Stimulated activated CD4-positive, alpha-beta T cell treated with anti-CD3 and anti-CD28 coated beads, Interleukin-1b, Interleukin-23, amount 100 ng/mL, for 1 hour (primary cell): ENCODE results near the gene RGS8.

Experiments
- DNase-seq, 2 donors: peaks; one replicate each; pipeline ENCODE4 v3.0.0-alpha.2; 2020; ENCODE audit warnings: low read depth in 2 of 2

RGS8 gene

DNA sequence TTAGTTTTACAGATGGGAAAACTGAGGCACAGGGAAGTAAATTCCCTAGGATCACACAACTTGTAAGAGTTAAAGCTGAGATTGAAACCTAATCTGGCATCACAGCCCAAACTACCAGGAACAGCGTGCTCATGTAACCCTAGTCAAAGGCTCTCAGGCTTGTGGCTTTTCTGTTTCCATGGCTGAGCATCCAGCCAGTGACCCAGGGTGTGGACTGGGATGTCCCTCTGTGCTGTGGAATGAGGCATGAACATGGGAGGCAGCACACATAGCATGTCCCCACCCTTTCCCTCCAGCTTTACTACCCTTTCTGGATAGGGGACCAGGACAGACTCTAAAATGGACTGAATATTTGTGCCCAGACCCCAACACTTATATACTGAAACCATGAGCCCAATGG lies 45.1 kb downstream of the RGS8 start:
- DNase-seq = no peak

DNA sequence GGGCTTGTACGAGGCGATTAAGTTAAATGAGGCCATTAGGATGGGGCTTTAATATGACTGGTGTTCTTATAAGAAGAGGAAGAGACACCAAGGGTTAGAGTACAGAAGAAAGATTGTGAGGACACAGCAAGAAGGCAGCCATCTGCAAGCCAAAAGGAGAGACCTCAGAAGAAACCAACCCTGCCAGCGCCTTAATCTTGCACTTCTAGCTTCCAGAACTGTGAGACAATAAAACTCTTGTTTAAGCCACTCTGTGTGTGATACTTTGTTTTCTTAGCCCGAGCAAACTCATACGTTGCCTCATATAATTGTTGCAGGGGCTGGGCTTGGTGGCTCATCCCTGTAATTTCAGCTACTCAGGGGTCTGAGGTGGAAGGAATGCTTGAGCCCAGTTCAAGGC lies 46.6 kb downstream of the RGS8 start:
- no peak for DNase-seq

DNA sequence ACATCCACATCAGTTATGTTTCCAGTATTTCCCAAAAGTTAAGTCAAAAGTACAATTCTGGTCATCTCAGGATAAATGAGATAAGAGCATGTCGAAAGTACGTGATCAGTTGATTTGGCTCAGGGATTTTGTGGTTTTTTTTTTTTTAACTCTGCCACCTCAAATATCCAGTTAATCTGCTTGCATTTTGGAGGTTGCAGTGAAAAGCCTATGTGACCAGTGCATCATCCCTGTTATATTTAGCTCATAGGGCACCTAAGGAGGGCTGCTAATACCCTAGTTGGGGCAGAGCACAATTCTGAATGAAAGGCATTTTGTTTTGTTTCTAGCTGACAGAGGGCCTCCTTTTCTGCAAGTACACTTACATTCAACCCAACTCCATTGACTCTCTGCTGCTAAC lies 48.5 kb downstream of the RGS8 start:
- DNase-seq = no peak
